GM12801 (cell line): Measurements from ENCODE around the gene MALAT1.

ENCODE experiments used
- TF ChIP-seq, protein P1 (sequence below): IDR thresholded peaks from one replicate; pipeline ENCODE4 v1.5.1; 2011; ENCODE audit warnings: control low read depth; ENCODE audit not compliant: insufficient read length; ENCODE audit errors: extremely low read depth

MALAT1 gene

DNA sequence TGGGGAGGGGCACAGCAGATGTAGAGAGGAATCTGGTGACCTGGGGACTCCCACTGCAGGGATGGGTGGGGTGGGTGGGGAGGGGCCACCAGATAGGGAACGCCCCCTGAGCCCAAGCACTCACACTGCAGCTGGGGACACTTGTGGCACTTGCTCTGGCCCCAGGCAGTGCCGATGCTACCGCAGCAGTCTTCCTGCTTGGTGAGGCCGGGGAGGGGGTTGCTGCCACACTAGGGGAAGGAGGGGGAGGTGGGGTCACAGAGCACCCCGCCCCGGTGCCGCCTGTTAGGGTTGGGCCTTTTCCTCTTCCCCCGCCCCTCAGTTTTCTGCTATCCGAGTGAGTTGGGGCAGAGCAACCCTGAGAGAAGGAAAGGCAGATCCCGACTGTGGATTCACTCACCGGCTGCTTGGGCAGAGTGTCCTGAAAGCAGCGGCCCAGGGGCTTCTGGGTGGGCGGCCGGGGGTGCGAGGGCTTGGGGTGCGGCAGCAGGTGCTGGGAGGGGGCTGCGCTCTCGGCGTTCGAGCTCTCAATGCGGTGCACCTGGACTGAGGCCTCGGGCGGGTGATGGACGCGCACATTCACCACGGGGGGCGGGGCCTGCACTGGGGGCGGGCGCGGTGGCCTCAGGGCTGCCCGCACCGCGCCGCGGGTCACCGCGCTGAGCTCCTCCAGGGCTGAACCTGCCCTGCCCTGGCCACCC, 54.6 kb downstream of the MALAT1 start:
- TF ChIP-seq, protein P1, sequence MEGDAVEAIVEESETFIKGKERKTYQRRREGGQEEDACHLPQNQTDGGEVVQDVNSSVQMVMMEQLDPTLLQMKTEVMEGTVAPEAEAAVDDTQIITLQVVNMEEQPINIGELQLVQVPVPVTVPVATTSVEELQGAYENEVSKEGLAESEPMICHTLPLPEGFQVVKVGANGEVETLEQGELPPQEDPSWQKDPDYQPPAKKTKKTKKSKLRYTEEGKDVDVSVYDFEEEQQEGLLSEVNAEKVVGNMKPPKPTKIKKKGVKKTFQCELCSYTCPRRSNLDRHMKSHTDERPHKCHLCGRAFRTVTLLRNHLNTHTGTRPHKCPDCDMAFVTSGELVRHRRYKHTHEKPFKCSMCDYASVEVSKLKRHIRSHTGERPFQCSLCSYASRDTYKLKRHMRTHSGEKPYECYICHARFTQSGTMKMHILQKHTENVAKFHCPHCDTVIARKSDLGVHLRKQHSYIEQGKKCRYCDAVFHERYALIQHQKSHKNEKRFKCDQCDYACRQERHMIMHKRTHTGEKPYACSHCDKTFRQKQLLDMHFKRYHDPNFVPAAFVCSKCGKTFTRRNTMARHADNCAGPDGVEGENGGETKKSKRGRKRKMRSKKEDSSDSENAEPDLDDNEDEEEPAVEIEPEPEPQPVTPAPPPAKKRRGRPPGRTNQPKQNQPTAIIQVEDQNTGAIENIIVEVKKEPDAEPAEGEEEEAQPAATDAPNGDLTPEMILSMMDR = no peak

DNA sequence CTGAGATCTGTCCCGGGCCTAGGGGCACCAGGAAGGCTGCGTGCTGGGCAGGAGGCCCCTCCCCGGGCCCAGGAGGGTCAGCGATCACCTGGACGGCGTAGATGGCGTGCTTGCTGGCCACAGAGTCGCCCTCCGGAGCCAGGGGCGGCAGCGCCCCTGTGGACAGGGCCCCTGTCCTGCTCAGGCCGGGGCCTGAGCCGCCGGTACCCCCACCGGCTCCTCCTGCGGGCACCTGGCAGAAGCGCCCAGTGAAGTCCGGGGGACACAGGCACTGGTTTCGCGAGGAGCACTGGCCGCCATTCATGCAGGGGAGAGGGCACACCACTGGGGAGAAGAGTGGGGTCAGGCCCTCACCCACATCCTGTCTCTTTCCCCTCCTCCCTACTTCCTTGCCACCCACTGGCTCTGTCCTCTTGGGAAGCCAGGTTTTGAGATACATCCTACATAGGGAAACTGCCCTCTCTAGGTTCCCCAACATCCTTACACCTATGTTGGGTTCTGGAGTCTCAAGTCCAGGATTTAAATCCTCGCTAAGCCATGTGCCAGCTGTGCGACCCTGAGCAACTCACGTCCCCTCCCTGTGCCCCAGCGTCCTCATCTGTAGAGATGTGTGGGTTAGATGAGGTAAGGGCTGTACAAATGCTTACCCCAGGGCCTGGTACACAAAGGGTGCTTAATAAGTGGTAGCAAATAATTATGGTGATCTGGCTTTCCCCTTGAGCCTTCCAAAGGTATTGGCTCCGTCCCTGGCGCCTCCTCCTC, 55.4 kb downstream of the MALAT1 start:
- TF ChIP-seq, protein P1 = no peak

DNA sequence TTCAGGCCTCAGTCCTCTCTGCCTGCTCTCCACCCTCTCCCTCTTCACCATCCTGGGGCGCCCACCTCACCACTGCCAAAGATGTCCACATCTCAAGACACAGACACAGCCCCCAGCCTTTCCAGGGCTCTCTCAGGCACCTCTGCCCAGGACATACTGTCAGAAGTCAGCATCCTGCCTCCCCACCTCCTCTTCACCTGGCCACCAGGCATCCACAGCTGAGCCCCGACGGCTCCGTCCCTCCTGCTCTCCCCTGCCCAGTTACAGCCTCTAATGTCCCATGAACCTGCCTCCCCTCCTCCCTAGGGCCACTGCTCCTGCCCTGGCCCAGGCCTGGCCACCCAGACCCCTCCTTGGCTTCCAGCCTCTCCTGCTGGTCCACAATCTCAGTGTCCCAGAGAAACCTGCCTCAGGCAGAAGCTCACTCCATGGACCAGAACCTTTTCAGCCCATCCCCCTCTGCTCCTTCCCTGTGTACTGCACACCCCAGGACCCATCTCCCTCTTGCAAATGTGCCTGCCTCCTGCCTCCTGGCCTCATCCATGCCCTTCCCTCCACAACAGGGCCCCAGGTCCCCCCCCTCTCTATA, 56.1 kb downstream of the MALAT1 start:
- TF ChIP-seq, protein P1 = no peak

DNA sequence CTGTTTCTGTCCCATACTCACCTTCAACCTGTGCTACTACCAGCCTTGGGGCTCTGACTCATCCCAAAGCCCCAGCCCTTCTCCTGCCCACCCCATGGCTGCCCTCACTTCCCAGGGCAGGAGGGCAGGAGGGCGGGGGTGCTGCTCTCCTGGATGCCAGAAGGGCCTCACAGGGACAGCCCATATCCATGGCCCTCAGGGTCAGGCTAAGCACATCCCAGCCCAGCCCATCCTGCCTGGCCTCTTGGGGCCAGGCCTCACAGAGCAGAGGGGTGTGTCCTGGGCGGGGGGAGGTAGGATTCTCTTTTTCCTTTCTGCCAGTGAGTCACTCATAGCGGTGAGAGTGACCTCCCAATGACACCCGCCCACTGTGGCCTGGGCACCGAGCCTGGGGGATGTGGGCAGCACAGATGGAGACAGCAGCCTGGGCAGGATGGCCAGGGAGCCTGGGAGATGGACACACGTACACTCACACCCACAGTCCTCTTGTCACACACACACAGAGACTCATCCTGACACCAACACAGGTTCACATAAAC, 56.9 kb downstream of the MALAT1 start:
- TF ChIP-seq, protein P1 = no peak
